ENCODE results near the gene BCOR.
A peak's percentile ranks its signal among the peaks of the same experiment; 100 is the strongest.

BCOR gene

GRCh38 chrX:40100141-40100536, 2.4 kb upstream of the BCOR start:
- Histone ChIP-seq H3K36me3 (ENCODE audit: insufficient read depth, low read length) (no peaks in the 10 kb centered on the region), H3K4me3 (ENCODE audit: low read length) (peak overlapping the region; percentile 56), H3K27me3 (ENCODE audit: insufficient read depth, low read length) (no peaks in the 10 kb centered on the region), H3K9me3 (ENCODE audit: low read length) (no peaks in the 10 kb centered on the region), H3K4me1 (ENCODE audit: insufficient read depth, low read length) (peaks cover 17% of the 10 kb centered on the region), H2AFZ (ENCODE audit: low read depth, low read length) (peak overlapping the region; percentile 5)

- Histone ChIP-seq H3K27me3 (ENCODE audit: insufficient read depth, low read length) (no peaks in the 10 kb centered on the region), H3K4me1 (ENCODE audit: insufficient read depth, low read length) (peaks cover 17% of the 10 kb centered on the region), H3K36me3 (ENCODE audit: insufficient read depth, low read length) (no peaks in the 10 kb centered on the region), H3K4me3 (ENCODE audit: low read length) (peak overlapping the region; percentile 56), H2AFZ (ENCODE audit: low read depth, low read length) (no peak overlapping the region), H3K9me3 (ENCODE audit: low read length) (no peaks in the 10 kb centered on the region)
These were observed 1.5 kb upstream of the BCOR start for GRCh38 chrX:40099055-40099958.

DNA sequence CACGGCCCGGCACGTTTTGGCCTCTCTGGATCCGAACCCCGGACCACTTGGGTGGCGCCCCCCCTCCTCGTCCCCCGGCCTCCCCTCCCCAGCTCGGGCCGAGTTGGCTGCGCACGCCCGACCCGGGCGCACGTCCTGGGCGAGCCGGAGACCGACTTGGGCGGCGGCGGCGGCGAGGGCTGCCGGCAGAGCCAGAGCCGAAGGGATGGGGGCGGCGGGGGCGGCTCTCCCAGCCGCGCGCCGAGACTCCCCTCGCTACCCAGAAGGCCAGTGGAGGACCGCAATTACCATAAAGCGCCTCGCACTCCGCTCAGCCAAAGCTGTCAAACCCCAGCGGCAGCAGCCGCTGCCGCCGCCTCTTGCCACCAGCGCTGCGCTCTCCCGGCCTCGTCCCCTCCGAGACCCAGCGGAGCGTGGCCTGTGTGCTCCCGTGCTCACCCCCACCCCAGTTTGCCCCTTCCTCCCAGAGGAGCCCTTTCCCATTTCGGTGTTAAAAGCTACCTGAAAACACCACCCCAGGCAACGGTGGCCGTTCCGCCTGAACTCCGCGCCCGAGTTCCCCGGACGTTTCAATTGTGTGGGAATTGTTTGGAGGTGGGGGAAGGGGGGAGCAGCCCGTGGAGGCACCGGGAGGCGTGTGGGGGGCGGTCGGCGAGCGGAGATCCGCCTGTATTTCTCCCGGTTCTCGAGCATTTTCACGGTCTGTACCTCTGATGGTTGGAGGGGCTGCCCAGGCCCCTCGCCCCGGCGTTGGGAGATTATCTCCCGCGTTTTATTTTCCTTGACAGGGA, 701 bp upstream of the BCOR start:
- H2AFZ ChIP-seq (ENCODE audit: low read depth, low read length), result no peak overlapping the region
- no peaks in the 10 kb centered on the region for H3K36me3 ChIP-seq (ENCODE audit: insufficient read depth, low read length)
- no peaks in the 10 kb centered on the region for H3K9me3 ChIP-seq (ENCODE audit: low read length)
- no peaks in the 10 kb centered on the region for H3K27me3 ChIP-seq (ENCODE audit: insufficient read depth, low read length)
- H3K4me3 ChIP-seq (ENCODE audit: low read length), result peak overlapping the region; percentile 56
- H3K4me1 ChIP-seq (ENCODE audit: insufficient read depth, low read length), result peaks cover 20% of the 10 kb centered on the region

GRCh38 chrX:40097141-40097503, 636 bp downstream of the BCOR start:
- Histone ChIP-seq H3K27me3 (ENCODE audit: insufficient read depth, low read length) (no peaks in the 10 kb centered on the region), H2AFZ (ENCODE audit: low read depth, low read length) (no peak overlapping the region), H3K36me3 (ENCODE audit: insufficient read depth, low read length) (no peaks in the 10 kb centered on the region), H3K9me3 (ENCODE audit: low read length) (no peaks in the 10 kb centered on the region), H3K4me3 (ENCODE audit: low read length) (peak overlapping the region; percentile 56), H3K4me1 (ENCODE audit: insufficient read depth, low read length) (peaks cover 31% of the 10 kb centered on the region)

DNA sequence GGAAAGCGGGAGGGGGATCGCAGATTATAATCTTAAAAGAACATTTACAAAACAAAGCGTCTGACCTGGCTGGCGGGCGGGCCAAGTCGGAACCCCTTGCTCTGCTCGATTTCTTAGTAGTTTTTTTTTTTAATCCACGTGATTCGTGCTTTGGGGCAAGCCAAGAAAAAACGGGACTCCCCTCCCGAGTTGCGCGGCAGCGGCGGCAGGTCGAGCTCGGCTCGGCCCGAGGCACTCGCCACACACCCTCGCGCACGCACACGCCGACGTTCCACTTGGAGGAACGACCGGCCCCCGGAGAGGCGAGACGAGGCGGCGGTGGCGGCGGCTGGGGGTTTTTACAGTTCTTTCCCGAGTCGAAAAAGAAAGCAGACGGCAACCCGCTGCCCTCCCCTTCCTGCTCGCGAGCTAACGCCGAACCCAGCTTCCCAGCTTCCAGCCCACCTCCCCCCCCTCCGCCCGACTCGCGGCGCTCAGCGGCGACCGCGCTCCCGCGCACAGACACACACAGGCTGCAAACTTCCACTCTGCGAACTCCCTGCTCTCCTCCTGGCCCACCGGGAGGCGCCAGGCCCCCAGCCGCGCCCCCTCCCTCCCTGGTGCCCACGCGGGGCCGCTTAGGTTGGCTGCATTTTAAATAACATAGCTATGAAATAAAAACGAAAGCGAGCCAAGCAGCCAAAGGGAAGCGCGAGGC, 1.2 kb downstream of the BCOR start:
- H3K4me1 ChIP-seq (ENCODE audit: insufficient read depth, low read length), result peaks cover 26% of the 10 kb centered on the region
- H3K9me3 ChIP-seq (ENCODE audit: low read length), result no peaks in the 10 kb centered on the region
- H3K36me3 ChIP-seq (ENCODE audit: insufficient read depth, low read length), result no peaks in the 10 kb centered on the region
- H3K4me3 ChIP-seq (ENCODE audit: low read length), result peak overlapping the region; percentile 56
- H2AFZ ChIP-seq (ENCODE audit: low read depth, low read length), result no peak overlapping the region
- no peaks in the 10 kb centered on the region for H3K27me3 ChIP-seq (ENCODE audit: insufficient read depth, low read length)

- Histone ChIP-seq H2AFZ (ENCODE audit: low read depth, low read length) (no peak overlapping the region), H3K4me1 (ENCODE audit: insufficient read depth, low read length) (peaks cover 18% of the 10 kb centered on the region), H3K4me3 (ENCODE audit: low read length) (peak overlapping the region; percentile 56), H3K36me3 (ENCODE audit: insufficient read depth, low read length) (no peaks in the 10 kb centered on the region), H3K9me3 (ENCODE audit: low read length) (no peaks in the 10 kb centered on the region), H3K27me3 (ENCODE audit: insufficient read depth, low read length) (no peaks in the 10 kb centered on the region)
These were observed 2.0 kb downstream of the BCOR start for GRCh38 chrX:40095583-40096394.

- H3K9me3 ChIP-seq (ENCODE audit: low read length), result no peaks in the 10 kb centered on the region
- no peaks in the 10 kb centered on the region for H3K36me3 ChIP-seq (ENCODE audit: insufficient read depth, low read length)
- H3K4me3 ChIP-seq (ENCODE audit: low read length), result peak overlapping the region; percentile 56
- no peak overlapping the region for H2AFZ ChIP-seq (ENCODE audit: low read depth, low read length)
- H3K27me3 ChIP-seq (ENCODE audit: insufficient read depth, low read length), result no peaks in the 10 kb centered on the region
- H3K4me1 ChIP-seq (ENCODE audit: insufficient read depth, low read length), result peaks cover 16% of the 10 kb centered on the region
These were observed 2.7 kb downstream of the BCOR start for GRCh38 chrX:40094900-40095582.

- H3K4me1 ChIP-seq (ENCODE audit: insufficient read depth, low read length), result peaks cover 20% of the 10 kb centered on the region
- H3K27me3 ChIP-seq (ENCODE audit: insufficient read depth, low read length), result no peaks in the 10 kb centered on the region
- no peaks in the 10 kb centered on the region for H3K36me3 ChIP-seq (ENCODE audit: insufficient read depth, low read length)
- no peak overlapping the region for H2AFZ ChIP-seq (ENCODE audit: low read depth, low read length)
- H3K4me3 ChIP-seq (ENCODE audit: low read length), result peak overlapping the region; percentile 56
- no peaks in the 10 kb centered on the region for H3K9me3 ChIP-seq (ENCODE audit: low read length)
These were observed 3.5 kb downstream of the BCOR start for GRCh38 chrX:40094041-40094899.

DNA sequence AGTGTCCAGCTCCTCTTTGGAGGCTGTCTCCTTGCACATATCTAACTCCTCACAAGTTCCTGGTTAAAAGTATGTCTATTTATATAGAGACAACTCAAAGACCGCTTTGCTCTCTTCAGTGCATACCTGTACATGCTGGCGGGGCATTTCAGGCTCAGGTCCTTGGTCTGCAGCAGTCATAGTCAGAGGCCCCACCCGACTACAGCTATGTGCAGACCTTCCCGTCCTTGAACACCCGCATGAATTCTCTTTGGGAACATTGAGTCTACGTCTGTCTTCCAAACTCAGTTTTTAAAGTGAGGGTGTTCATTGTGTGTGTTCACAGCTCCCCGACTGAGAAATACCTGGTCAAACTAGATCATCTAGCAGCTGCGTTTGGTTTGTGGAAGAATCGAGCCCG, 4.2 kb downstream of the BCOR start:
- Histone ChIP-seq H3K9me3 (ENCODE audit: low read length) (no peaks in the 10 kb centered on the region), H3K4me3 (ENCODE audit: low read length) (peak overlapping the region; percentile 56), H2AFZ (ENCODE audit: low read depth, low read length) (no peak overlapping the region), H3K27me3 (ENCODE audit: insufficient read depth, low read length) (no peaks in the 10 kb centered on the region), H3K36me3 (ENCODE audit: insufficient read depth, low read length) (no peaks in the 10 kb centered on the region), H3K4me1 (ENCODE audit: insufficient read depth, low read length) (peaks cover 27% of the 10 kb centered on the region)

DNA sequence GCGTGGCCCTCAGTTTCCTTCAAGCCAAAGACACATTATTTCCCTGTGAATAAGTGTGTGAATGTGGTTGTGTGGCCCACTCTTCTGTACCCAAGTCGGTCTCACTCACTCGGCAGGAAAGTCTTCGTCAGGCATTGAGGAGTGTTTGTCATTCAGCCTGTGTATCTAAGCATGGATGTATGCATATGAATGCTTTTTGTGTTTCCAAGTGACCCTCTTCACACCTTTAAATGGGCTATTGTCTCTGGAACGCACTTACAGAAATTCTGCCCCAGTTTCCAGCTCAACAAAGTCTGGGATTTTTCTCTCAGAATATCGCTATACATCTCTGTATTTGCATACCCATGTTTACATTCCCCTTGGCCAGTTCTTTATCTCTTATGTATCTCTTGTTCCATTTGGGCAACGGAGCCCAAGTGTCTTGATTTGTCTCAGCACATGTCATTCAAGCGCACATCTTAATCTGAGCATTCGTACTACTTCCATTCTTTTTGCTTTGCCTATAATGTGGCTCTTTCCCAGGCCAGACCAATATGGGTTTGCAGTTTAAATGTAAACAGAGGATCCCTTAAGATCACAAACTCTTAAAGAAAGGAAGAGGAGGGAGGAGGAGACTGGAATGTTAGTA, 4.8 kb downstream of the BCOR start:
- Histone ChIP-seq H3K9me3 (ENCODE audit: low read length) (no peaks in the 10 kb centered on the region), H3K36me3 (ENCODE audit: insufficient read depth, low read length) (no peaks in the 10 kb centered on the region), H3K4me1 (ENCODE audit: insufficient read depth, low read length) (peaks cover 33% of the 10 kb centered on the region), H2AFZ (ENCODE audit: low read depth, low read length) (no peak overlapping the region), H3K27me3 (ENCODE audit: insufficient read depth, low read length) (no peaks in the 10 kb centered on the region), H3K4me3 (ENCODE audit: low read length) (peak overlapping the region; percentile 56)

DNA sequence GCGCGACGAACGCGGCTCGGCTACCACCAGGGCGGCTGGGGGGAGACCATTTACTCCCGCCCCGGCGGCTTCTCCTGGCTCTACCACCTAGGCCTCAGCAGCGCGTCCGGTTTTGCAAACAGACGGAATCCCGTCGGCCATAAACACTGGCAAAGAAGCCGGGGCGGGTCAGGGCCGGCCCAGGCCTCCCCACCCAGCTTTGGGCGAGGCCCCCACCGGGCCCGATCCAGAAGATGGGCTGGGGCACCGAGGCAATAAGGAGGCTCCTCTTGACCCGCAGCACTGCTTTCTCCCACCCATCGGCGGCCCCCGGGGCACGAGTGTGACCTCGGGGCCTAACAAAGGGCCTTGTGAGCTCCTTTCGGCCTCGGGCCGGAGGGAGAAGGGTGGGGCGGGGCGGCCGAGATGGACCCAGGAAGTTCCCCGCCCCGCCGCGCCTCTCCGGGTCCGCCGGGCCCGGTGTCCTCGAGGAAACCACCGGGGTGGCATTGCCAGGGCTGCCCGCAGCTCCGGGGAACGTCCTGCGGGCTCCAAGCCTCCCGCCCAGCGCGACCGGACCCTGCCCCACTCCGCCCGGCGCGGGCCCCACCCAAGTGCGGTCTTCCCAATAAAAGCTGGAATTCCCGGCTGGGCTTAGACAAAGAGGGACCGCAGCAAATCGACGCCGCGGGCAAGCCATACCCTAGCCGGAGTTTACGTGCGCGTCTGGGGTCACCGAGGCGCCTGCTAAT, 5.9 kb downstream of the BCOR start:
- Histone ChIP-seq H3K4me1 (ENCODE audit: insufficient read depth, low read length) (peaks cover 43% of the 10 kb centered on the region), H3K4me3 (ENCODE audit: low read length) (no peak overlapping the region), H3K9me3 (ENCODE audit: low read length) (no peaks in the 10 kb centered on the region), H2AFZ (ENCODE audit: low read depth, low read length) (no peak overlapping the region), H3K27me3 (ENCODE audit: insufficient read depth, low read length) (no peaks in the 10 kb centered on the region), H3K36me3 (ENCODE audit: insufficient read depth, low read length) (no peaks in the 10 kb centered on the region)

Data from neuron (in vitro differentiated cells).